Keratinocyte (primary cell): Measurements from ENCODE around the gene PHRF1. TPM values are rescaled to one million over a fixed set of nuclear protein-coding genes. Genes with fewer than 3 reads are reported as not detected.

Source experiments
- DNase-seq: peaks from one replicate; pipeline ENCODE4 v3.0.0-alpha.2; 2011; ENCODE audit warnings: low read depth, missing footprints, low spot score
- FAIRE-seq: peaks from 2 replicates; lab custom pipeline; 2011; peaks lifted over from hg19 to GRCh38; lab: Jason Lieb, UNC
- H2AFZ ChIP-seq: 2 replicates; pipeline ENCODE4 v1.6.0; 2012; ENCODE audit warnings: low read length, control low read depth, inconsistent platforms; ENCODE audit not compliant: control insufficient read depth
- H3K27ac ChIP-seq: 2 replicates; pipeline ENCODE4 v1.5.1; 2011; ENCODE audit warnings: low read length; ENCODE audit not compliant: control insufficient read depth, insufficient read depth
- H3K27me3 ChIP-seq: 3 replicates; pipeline ENCODE4 v1.6.0; 2011; ENCODE audit warnings: low read length; ENCODE audit not compliant: control insufficient read depth, insufficient read depth; ENCODE audit errors: extremely low read depth
- H3K36me3 ChIP-seq, 2 experiments: 2 replicates in 1 of 2; 3 replicates in 1 of 2; pipeline ENCODE4 v1.5.1; 2011; ENCODE audit warnings: low read length in 2 of 2, mild to moderate bottlenecking in 1 of 2; ENCODE audit not compliant: control insufficient read depth in 2 of 2, insufficient read depth in 2 of 2; ENCODE audit errors: extremely low read depth in 1 of 2
- H3K4me1 ChIP-seq: 3 replicates; pipeline ENCODE4 v1.5.1; 2011; ENCODE audit warnings: low read length; ENCODE audit not compliant: control insufficient read depth, insufficient read depth; ENCODE audit errors: extremely low read depth
- H3K4me2 ChIP-seq: 3 replicates; pipeline ENCODE4 v1.6.0; 2011; ENCODE audit warnings: low read depth, low read length; ENCODE audit not compliant: control insufficient read depth, insufficient read depth; ENCODE audit errors: extremely low read depth
- H3K4me3 ChIP-seq, 3 experiments: fragments of 200-600 bp in 1 of 3; sonication (generic) in 1 of 3; 2 replicates in 2 of 3; 3 replicates in 1 of 3; pipeline ENCODE4 v1.5.1; 2011 to 2016; ENCODE audit warnings: low read length in 3 of 3, mild to moderate bottlenecking in 3 of 3, control low read depth in 2 of 3, inconsistent platforms in 1 of 3, low read depth in 1 of 3, mixed read lengths in 1 of 3, mixed run types in 1 of 3, moderate library complexity in 1 of 3; ENCODE audit not compliant: control insufficient read depth in 2 of 3, insufficient read depth in 2 of 3; ENCODE audit errors: extremely low read depth in 1 of 3
- H3K79me2 ChIP-seq: 2 replicates; pipeline ENCODE4 v1.6.0; 2012; ENCODE audit warnings: low read length; ENCODE audit not compliant: control insufficient read depth, insufficient read depth
- H3K9ac ChIP-seq: 3 replicates; pipeline ENCODE4 v1.6.0; 2011; ENCODE audit warnings: low read length; ENCODE audit not compliant: control insufficient read depth, insufficient read depth; ENCODE audit errors: extremely low read depth
- H3K9me1 ChIP-seq: 3 replicates; pipeline ENCODE4 v1.6.0; 2011; ENCODE audit warnings: low read length; ENCODE audit not compliant: control insufficient read depth, insufficient read depth; ENCODE audit errors: extremely low read depth
- H3K9me3 ChIP-seq: 2 replicates; pipeline ENCODE4 v1.5.1; 2012; ENCODE audit warnings: low read depth, low read length; ENCODE audit not compliant: control insufficient read depth
- H4K20me1 ChIP-seq: 3 replicates; pipeline ENCODE4 v1.6.0; 2011; ENCODE audit warnings: low read length; ENCODE audit not compliant: control insufficient read depth, insufficient read depth; ENCODE audit errors: extremely low read depth
- EZH2 ChIP-seq: IDR thresholded peaks from one replicate; pipeline ENCODE4 v1.6.1; 2012; ENCODE audit warnings: inconsistent platforms, mild to moderate bottlenecking, low read length, moderate library complexity
- dilution Hi-C: fragments of 300-500 bp; cut with MboI; formaldehyde crosslinking; loops from one replicate; pipeline ENCODE4 v1.7.0; 2020; ENCODE audit warnings: low sequenced_read_pairs; ENCODE audit not compliant: extremely low pct_ligation_motif_present
- polyA plus RNA-seq, 5 experiments: library from polyadenylated mRNA; depleted of rRNA in 3 of 5; stranded (reverse) in 3 of 5; stranded (forward) in 1 of 5; unstranded in 1 of 5; fragments of >200 nt; gene quantifications; 1 replicate in 1 of 5; 2 replicates in 3 of 5; 3 replicates in 1 of 5; pipeline versions ENCODE4 v1.2.1 to v1.2.3, GENCODE V29; 2011 to 2012; ENCODE audit warnings: missing spikeins in 2 of 5, low read depth in 1 of 5, low replicate concordance in 1 of 5
- TF ChIP-seq, protein P1 (sequence below), 3 experiments: IDR thresholded peaks in 1 of 3; conservative IDR thresholded peaks in 1 of 3; optimal IDR thresholded peaks in 1 of 3; 2 replicates in 2 of 3; 3 replicates in 1 of 3; pipeline versions ENCODE3 to v1.5.1; 2011; ENCODE audit warnings: low read length in 3 of 3, mild to moderate bottlenecking in 3 of 3, moderate library complexity in 2 of 3, control low read depth in 1 of 3, inconsistent platforms in 1 of 3; ENCODE audit not compliant: insufficient read depth in 2 of 3; ENCODE audit errors: extremely low read depth in 1 of 3

Gene PHRF1
- polyA plus RNA-seq, 1 donor (not counting 4 experiments of a cell fraction or from before 2014, with no cell fraction given) = 10.7 TPM

- Histone ChIP-seq H3K9ac (no peak overlapping the region), H3K27ac (no peak overlapping the region), H3K36me3 (peaks cover 33 to 38% of the 10 kb centered on the region in 2 experiments), H3K27me3 (no peaks in the 10 kb centered on the region), H3K9me1 (no peaks in the 10 kb centered on the region), H2AFZ (no peak overlapping the region), H4K20me1 (peaks cover 15% of the 10 kb centered on the region), H3K79me2 (peaks cover 2% of the 10 kb centered on the region), H3K4me2 (no peak overlapping the region), H3K9me3 (no peaks in the 10 kb centered on the region), H3K4me1 (peaks cover 25% of the 10 kb centered on the region), H3K4me3 (no peak overlapping the region)
- FAIRE-seq (no peak), DNase-seq (no peak)
- dilution Hi-C loops = no loop called here
- TF ChIP-seq, protein P1, sequence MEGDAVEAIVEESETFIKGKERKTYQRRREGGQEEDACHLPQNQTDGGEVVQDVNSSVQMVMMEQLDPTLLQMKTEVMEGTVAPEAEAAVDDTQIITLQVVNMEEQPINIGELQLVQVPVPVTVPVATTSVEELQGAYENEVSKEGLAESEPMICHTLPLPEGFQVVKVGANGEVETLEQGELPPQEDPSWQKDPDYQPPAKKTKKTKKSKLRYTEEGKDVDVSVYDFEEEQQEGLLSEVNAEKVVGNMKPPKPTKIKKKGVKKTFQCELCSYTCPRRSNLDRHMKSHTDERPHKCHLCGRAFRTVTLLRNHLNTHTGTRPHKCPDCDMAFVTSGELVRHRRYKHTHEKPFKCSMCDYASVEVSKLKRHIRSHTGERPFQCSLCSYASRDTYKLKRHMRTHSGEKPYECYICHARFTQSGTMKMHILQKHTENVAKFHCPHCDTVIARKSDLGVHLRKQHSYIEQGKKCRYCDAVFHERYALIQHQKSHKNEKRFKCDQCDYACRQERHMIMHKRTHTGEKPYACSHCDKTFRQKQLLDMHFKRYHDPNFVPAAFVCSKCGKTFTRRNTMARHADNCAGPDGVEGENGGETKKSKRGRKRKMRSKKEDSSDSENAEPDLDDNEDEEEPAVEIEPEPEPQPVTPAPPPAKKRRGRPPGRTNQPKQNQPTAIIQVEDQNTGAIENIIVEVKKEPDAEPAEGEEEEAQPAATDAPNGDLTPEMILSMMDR (optimal IDR thresholded peaks at IDR 0.05 in 1 of 3, IDR thresholded peaks at IDR 0.05 in 1 of 3, conservative IDR thresholded peaks at IDR 0.05 in 1 of 3; ENCODE audit: extremely low read depth in 1 of 3, insufficient read depth in 2 of 3, low read length in 3 of 3) = no peak
- TF ChIP-seq EZH2 = no peak
Observed at GRCh38 chr11:612961-613300, 36.7 kb downstream of the PHRF1 start.

DNA sequence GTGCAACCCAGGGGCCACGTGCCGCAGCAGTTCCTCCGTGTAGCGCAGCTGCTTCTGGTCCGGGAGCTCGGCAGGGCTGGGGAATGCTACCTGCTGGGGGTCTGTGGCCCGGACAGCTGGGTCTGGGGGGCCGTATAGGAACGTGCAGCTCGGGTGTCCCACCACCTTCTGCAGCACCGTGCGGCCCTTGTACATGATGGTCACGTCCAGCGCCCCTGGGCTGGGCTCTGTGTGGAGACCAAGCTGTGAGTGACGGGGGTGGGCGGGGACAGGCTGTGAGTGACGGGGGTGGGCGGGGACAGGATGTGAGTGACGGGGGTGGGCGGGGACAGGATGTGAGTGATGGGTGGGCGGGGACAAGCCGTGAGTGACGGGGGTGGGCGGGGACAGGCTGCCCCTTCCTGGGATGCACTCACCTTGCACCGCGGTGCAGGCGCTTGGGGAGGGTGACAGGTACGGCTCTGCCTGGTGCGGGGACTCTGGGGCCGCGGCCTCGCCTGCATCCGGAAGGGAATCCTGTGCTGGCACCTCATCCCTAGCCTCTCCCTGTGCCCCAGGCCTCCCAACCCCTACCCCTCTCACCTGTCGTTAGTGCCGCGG, 37.2 kb downstream of the PHRF1 start:
- H3K9me1 ChIP-seq = no peaks in the 10 kb centered on the region
- H3K4me2 ChIP-seq = peak overlapping the region; percentile 90
- no peak for TF ChIP-seq EZH2
- TF ChIP-seq, protein P1 (optimal IDR thresholded peaks at IDR 0.05 in 1 of 3, IDR thresholded peaks at IDR 0.05 in 1 of 3, conservative IDR thresholded peaks at IDR 0.05 in 1 of 3; ENCODE audit: extremely low read depth in 1 of 3, insufficient read depth in 2 of 3, low read length in 3 of 3) = no peak
- DNase-seq (peak; percentile 67), FAIRE-seq (no peak)
- peaks cover 28 to 35% of the 10 kb centered on the region in 2 experiments for H3K36me3 ChIP-seq
- no peaks in the 10 kb centered on the region for H3K27me3 ChIP-seq
- dilution Hi-C loops = no loop called here
- no peak overlapping the region for H3K9ac ChIP-seq
- peaks cover 25% of the 10 kb centered on the region for H3K4me1 ChIP-seq
- H2AFZ ChIP-seq = no peak overlapping the region
- H3K9me3 ChIP-seq = no peaks in the 10 kb centered on the region
- peak overlapping the region; percentile 5 to 81 (median 49) for H3K4me3 ChIP-seq
- H3K79me2 ChIP-seq = peaks cover 2% of the 10 kb centered on the region
- peak overlapping the region; percentile 36 for H3K27ac ChIP-seq
- H4K20me1 ChIP-seq = peaks cover 15% of the 10 kb centered on the region
